Cerebellar cortex (tissue), 1 donor: Measurements from ENCODE around the gene PAK1.

Experiments
- DNase-seq: peaks from one replicate; pipeline ENCODE4 v3.0.0-alpha.2; 2015; ENCODE audit warnings: low spot score

The PAK1 gene

GRCh38 chr11:77436506-77436905 is 37.4 kb downstream of the PAK1 start:
- DNase-seq: no peak

- DNase-seq: no peak
Measured at GRCh38 chr11:77435972-77436371, 37.9 kb downstream of the PAK1 start.

- no peak for DNase-seq
Measured at GRCh38 chr11:77431813-77432212, 42.1 kb downstream of the PAK1 start.

GRCh38 chr11:77428598-77428997 is 45.3 kb downstream of the PAK1 start:
- DNase-seq: no peak

GRCh38 chr11:77425346-77425745 is 48.5 kb downstream of the PAK1 start:
- no peak for DNase-seq

GRCh38 chr11:77424644-77425043 is 49.2 kb downstream of the PAK1 start:
- no peak for DNase-seq

GRCh38 chr11:77423624-77424023 is 50.3 kb downstream of the PAK1 start:
- no peak for DNase-seq

GRCh38 chr11:77422687-77423086 is 51.2 kb downstream of the PAK1 start:
- no peak for DNase-seq

GRCh38 chr11:77421041-77421723 is 52.7 kb downstream of the PAK1 start:
- no peak for DNase-seq

GRCh38 chr11:77418971-77419597 is 54.8 kb downstream of the PAK1 start:
- DNase-seq: no peak

- peak; percentile 61 for DNase-seq
Measured at GRCh38 chr11:77418155-77418970, 55.5 kb downstream of the PAK1 start.

GRCh38 chr11:77416357-77416756 is 57.5 kb downstream of the PAK1 start:
- DNase-seq: no peak

GRCh38 chr11:77413850-77414460 is 59.9 kb downstream of the PAK1 start:
- no peak for DNase-seq

GRCh38 chr11:77412814-77413213 is 61.1 kb downstream of the PAK1 start:
- DNase-seq: no peak

- peak; percentile 92 for DNase-seq
Measured at GRCh38 chr11:77411717-77412441, 62.0 kb downstream of the PAK1 start.

- DNase-seq: peak; percentile 61
Measured at GRCh38 chr11:77411137-77411707, 62.7 kb downstream of the PAK1 start.

GRCh38 chr11:77410076-77410827 is 63.6 kb downstream of the PAK1 start:
- DNase-seq: peak; percentile 34

- DNase-seq: no peak
Measured at GRCh38 chr11:77409046-77409445, 64.8 kb downstream of the PAK1 start.

GRCh38 chr11:77407613-77408012 is 66.3 kb downstream of the PAK1 start:
- DNase-seq: peak; percentile 89

GRCh38 chr11:77406396-77406795 is 67.5 kb downstream of the PAK1 start:
- DNase-seq: no peak

- no peak for DNase-seq
Measured at GRCh38 chr11:77403211-77403610, 70.7 kb downstream of the PAK1 start.
